B cell (primary cell): ENCODE results near the gene PPP2R5C. TPM values are rescaled to one million over a fixed set of nuclear protein-coding genes. Genes with fewer than 3 reads are reported as not detected.
A peak's percentile ranks its signal among the peaks of the same experiment; 100 is the strongest.

Experiments
- ATAC-seq: fragments of 200-7000 bp; cut with Tn5 transposase; one replicate; pipeline ENCODE4 v1.10.0; 2021; ENCODE audit warnings: low read depth, mild to moderate bottlenecking, moderate number of reproducible peaks, moderate library complexity
- CTCF ChIA-PET: fragments of 350-600 bp; sonication (Branson Sonifier 250); formaldehyde crosslinking; loops from one replicate; lab custom pipeline; 2021; ENCODE audit warnings: antibody characterized with exemption, inconsistent platforms; lab: Charles Lee
- POLR2A ChIA-PET: fragments of 350-600 bp; sonication (Branson Sonifier 250); formaldehyde crosslinking; loops from one replicate; lab custom pipeline; 2021; ENCODE audit warnings: antibody characterized with exemption; lab: Charles Lee
- DNase-seq: peaks from one replicate; pipeline ENCODE4 v3.0.0; 2013
- H2AFZ ChIP-seq: 2 replicates; pipeline ENCODE4 v1.6.1; 2012; ENCODE audit warnings: mild to moderate bottlenecking, low read depth, low read length; ENCODE audit not compliant: insufficient read depth, poor library complexity, severe bottlenecking
- H3K27ac ChIP-seq, 2 donors: 1 replicate in 1 of 2; 2 replicates in 1 of 2; pipeline ENCODE4 v1.5.1; 2012 to 2013; ENCODE audit warnings: low read length in 2 of 2, mild to moderate bottlenecking in 2 of 2, moderate library complexity in 1 of 2
- H3K27me3 ChIP-seq, 4 experiments: fragments of 200-600 bp in 1 of 4; sonication (generic) in 1 of 4; replicated peaks in 1 of 4; 1 replicate in 2 of 4; 2 replicates in 2 of 4; pipeline versions ENCODE4 v1.6.1 to v1.7.0; 2013 to 2016; ENCODE audit warnings: low read length in 3 of 4, mild to moderate bottlenecking in 2 of 4, mixed read lengths in 1 of 4, moderate library complexity in 1 of 4; ENCODE audit not compliant: insufficient read depth in 4 of 4, control insufficient read depth in 3 of 4; ENCODE audit errors: control extremely low read depth in 1 of 4
- H3K36me3 ChIP-seq, 2 experiments: replicated peaks in 1 of 2; 1 replicate in 1 of 2; 2 replicates in 1 of 2; pipeline versions ENCODE4 v1.6.1 to v1.7.1; 2013; ENCODE audit warnings: low read length in 1 of 2; ENCODE audit not compliant: insufficient read depth in 2 of 2, control insufficient read depth in 1 of 2; ENCODE audit errors: control extremely low read depth in 1 of 2, extremely low read depth in 1 of 2
- H3K4me1 ChIP-seq, 2 donors: fragments of 200-600 bp in 1 of 2; sonication (generic) in 1 of 2; 1 replicate in 1 of 2; 2 replicates in 1 of 2; pipeline versions ENCODE4 v1.5.1 to v1.6.1; 2013 to 2017; ENCODE audit warnings: low read length in 2 of 2; ENCODE audit not compliant: control insufficient read depth in 2 of 2, insufficient read depth in 2 of 2
- H3K4me2 ChIP-seq: replicated peaks from 2 replicates; pipeline ENCODE3; 2012; ENCODE audit warnings: mild to moderate bottlenecking, low read depth, low read length; ENCODE audit not compliant: poor library complexity, severe bottlenecking
- H3K4me3 ChIP-seq, 5 experiments: fragments of 200-600 bp in 1 of 5; sonication (generic) in 1 of 5; 1 replicate in 3 of 5; 2 replicates in 2 of 5; pipeline versions ENCODE4 v1.5.1 to v1.7.0; 2011 to 2016; ENCODE audit warnings: low read length in 4 of 5, mild to moderate bottlenecking in 4 of 5, low read depth in 2 of 5, control low read depth in 1 of 5, moderate library complexity in 1 of 5; ENCODE audit not compliant: insufficient read depth in 1 of 5; ENCODE audit errors: control extremely low read depth in 1 of 5, extremely low read depth in 1 of 5
- H3K79me2 ChIP-seq: fragments of 200-600 bp; sonication (generic); one replicate; pipeline ENCODE4 v1.6.0; 2016; ENCODE audit warnings: low read length; ENCODE audit not compliant: control insufficient read depth, insufficient read depth
- H3K9ac ChIP-seq: fragments of 200-600 bp; sonication (generic); 2 replicates; pipeline ENCODE4 v1.6.1; 2017; ENCODE audit warnings: mild to moderate bottlenecking, low read length, moderate library complexity
- H3K9me3 ChIP-seq, 3 donors: one replicate each; pipeline versions ENCODE4 v1.6.1 to v1.7.1; 2013; ENCODE audit warnings: low read length in 2 of 3; ENCODE audit not compliant: control insufficient read depth in 2 of 3, insufficient read depth in 1 of 3; ENCODE audit errors: control extremely low read depth in 1 of 3
- H4K20me1 ChIP-seq: 2 replicates; pipeline ENCODE4 v1.6.0; 2012; ENCODE audit warnings: mild to moderate bottlenecking, low read length; ENCODE audit not compliant: insufficient read depth, control insufficient read depth, poor library complexity, severe bottlenecking
- H3K27ac Mint-ChIP-seq: one replicate; pipeline ENCODE4 v1.8.0; 2021; ENCODE audit warnings: mixed read lengths
- H3K27me3 Mint-ChIP-seq: one replicate; pipeline ENCODE4 v1.8.0; 2021; ENCODE audit warnings: mixed read lengths
- H3K4me1 Mint-ChIP-seq: one replicate; pipeline ENCODE4 v1.8.0; 2021; ENCODE audit warnings: mixed read lengths
- H3K4me3 Mint-ChIP-seq: one replicate; pipeline ENCODE4 v1.8.0; 2021; ENCODE audit warnings: mixed read lengths
- H3K9me3 Mint-ChIP-seq: one replicate; pipeline ENCODE4 v1.8.0; 2022; ENCODE audit warnings: mixed read lengths; ENCODE audit not compliant: insufficient read depth
- CTCF ChIP-seq: fragments of 200-600 bp; IDR thresholded peaks from one replicate; pipeline ENCODE4 v1.8.0; 2022; ENCODE audit warnings: antibody characterized with exemption, mild to moderate bottlenecking
- EZH2 ChIP-seq: IDR thresholded peaks from 2 replicates; pipeline ENCODE4 v1.6.1; 2012; ENCODE audit warnings: borderline replicate concordance, low read depth, mild to moderate bottlenecking, moderate library complexity, low read length; ENCODE audit not compliant: insufficient read depth, poor library complexity, severe bottlenecking
- WGBS: methylation state at CpG from one replicate; pipeline ENCODE4 v1.1.5; 2013; ENCODE audit warnings: missing lambda C conversion rate; ENCODE audit not compliant: insufficient coverage; 5-methylcytosine and 5-hydroxymethylcytosine counted together
- intact Hi-C: fragments of 100-400 bp; cut with micrococcal nuclease; formaldehyde crosslinking; loops from one replicate; pipeline ENCODE4 v1.10.0; 2022
- polyA plus RNA-seq: library from polyadenylated mRNA; depleted of rRNA; stranded (reverse); fragments of >200 nt; gene quantifications from 2 replicates; pipeline ENCODE4 v1.2.3, GENCODE V29; 2012
- total RNA-seq, 2 donors: library from RNA; stranded (reverse); fragments of 120-200 nt in 1 of 2; gene quantifications; 1 replicate in 1 of 2; 2 replicates in 1 of 2; pipeline versions ENCODE4 v1.2.3 to v1.2.4, GENCODE V29; 2013 to 2022

PPP2R5C gene
- total and polyA plus RNA-seq, 2 donors (not counting 1 experiment from before 2014, with no cell fraction given) = 91.7 to 330 TPM

- H3K9ac ChIP-seq = no peak overlapping the region
- no peak overlapping the region for H3K27ac ChIP-seq
- H3K27me3 ChIP-seq = no peaks in the 10 kb centered on the region
- no peak for ATAC-seq
- 100% methylated on average over 6 of the region's 11 CpGs for WGBS
- peaks cover 63% of the 10 kb centered on the region for H3K4me1 Mint-ChIP-seq
- peaks cover 29 to 39% of the 10 kb centered on the region in 2 donors for H3K4me1 ChIP-seq
- POLR2A ChIA-PET = no interaction called here
- intact Hi-C loops = no loop called here
- H3K27me3 Mint-ChIP-seq = no peaks in the 10 kb centered on the region
- H3K4me3 Mint-ChIP-seq = no peak overlapping the region
- H3K79me2 ChIP-seq = peaks cover 99% of the 10 kb centered on the region
- H4K20me1 ChIP-seq = peaks cover 54% of the 10 kb centered on the region
- peak overlapping the region; percentile 53 for H3K27ac Mint-ChIP-seq
- H2AFZ ChIP-seq = no peak overlapping the region
- no peak overlapping the region for H3K4me3 ChIP-seq
- CTCF ChIA-PET = interaction anchor here (1.1 to 2.5 kb wide), 3 partner anchors 9 to 64 kb away, joined by 4 to 8 read pairs (median 6); no protein-coding TSS in a partner anchor
- DNase-seq = no peak
- H3K9me3 ChIP-seq = no peaks in the 10 kb centered on the region
- peaks cover 0 to 22% of the 10 kb centered on the region in 2 experiments for H3K36me3 ChIP-seq
- TF ChIP-seq EZH2 (no peak), CTCF (no peak)
- no peaks in the 10 kb centered on the region for H3K9me3 Mint-ChIP-seq
- H3K4me2 ChIP-seq = no peak overlapping the region
Observed at GRCh38 chr14:101835566-101835965, 74.1 kb downstream of the PPP2R5C start.

- ATAC-seq (no peak), DNase-seq (no peak)
- Histone ChIP-seq H3K27ac (no peak overlapping the region), H4K20me1 (peaks cover 50% of the 10 kb centered on the region), H3K9me3 (no peaks in the 10 kb centered on the region), H3K36me3 (peaks cover 0 to 21% of the 10 kb centered on the region in 2 experiments), H3K9ac (no peak overlapping the region), H2AFZ (no peak overlapping the region), H3K4me3 (no peak overlapping the region), H3K79me2 (peaks cover 99% of the 10 kb centered on the region), H3K4me1 (peaks cover 29 to 39% of the 10 kb centered on the region in 2 donors), H3K4me2 (no peak overlapping the region), H3K27me3 (no peaks in the 10 kb centered on the region)
- ChIA-PET POLR2A (no interaction called here), CTCF (interaction anchor here (0.9 to 2.5 kb wide), 6 partner anchors 10 to 478 kb away, joined by 3 to 8 read pairs (median 4); no protein-coding TSS in a partner anchor)
- Mint-ChIP-seq H3K27me3 (no peaks in the 10 kb centered on the region), H3K9me3 (no peaks in the 10 kb centered on the region), H3K4me1 (peaks cover 66% of the 10 kb centered on the region), H3K27ac (no peak overlapping the region), H3K4me3 (no peak overlapping the region)
- intact Hi-C loops = no loop called here
- no CpG with 5 or more reads among the region's 8 CpGs for WGBS
- TF ChIP-seq CTCF (no peak), EZH2 (no peak)
Observed at GRCh38 chr14:101836135-101836534, 74.6 kb downstream of the PPP2R5C start.
